Psoas muscle (tissue), 8 donors: ENCODE measurements around the gene PSME3. TPM values are rescaled to one million over a fixed set of nuclear protein-coding genes. Genes with fewer than 3 reads are reported as not detected.
A peak's percentile ranks its signal among the peaks of the same experiment; 100 is the strongest.

Experiments
- ATAC-seq, 4 donors: fragments of 200-7000 bp; cut with Tn5 transposase; one replicate each; pipeline ENCODE4 v1.9.1; 2020; ENCODE audit warnings: moderate library complexity in 3 of 4, mild to moderate bottlenecking in 2 of 4
- DNase-seq, 2 donors: peaks; one replicate each; pipeline ENCODE4 v3.0.0-alpha.2; 2020
- H3K27ac ChIP-seq: fragments of 200-600 bp; one replicate; pipeline ENCODE4 v1.8.0; 2022
- H3K27me3 ChIP-seq, 3 donors: fragments of 200-600 bp in 1 of 3; one replicate each; pipeline versions ENCODE4 v1.6.1 to v1.8.0; 2013 to 2022; ENCODE audit warnings: low read length in 2 of 3, mild to moderate bottlenecking in 2 of 3, moderate library complexity in 1 of 3; ENCODE audit not compliant: insufficient read depth in 3 of 3
- H3K36me3 ChIP-seq, 2 donors: fragments of 200-600 bp in 1 of 2; one replicate each; pipeline versions ENCODE4 v1.6.1 to v1.8.0; 2013 to 2022; ENCODE audit warnings: low read depth in 1 of 2, mild to moderate bottlenecking in 1 of 2, moderate library complexity in 1 of 2; ENCODE audit not compliant: insufficient read depth in 1 of 2
- H3K4me1 ChIP-seq: fragments of 200-600 bp; one replicate; pipeline ENCODE4 v1.8.0; 2022
- H3K4me3 ChIP-seq: fragments of 200-600 bp; one replicate; pipeline ENCODE4 v1.8.0; 2022; ENCODE audit warnings: mild to moderate bottlenecking
- H3K9me3 ChIP-seq: fragments of 200-600 bp; one replicate; pipeline ENCODE4 v1.8.0; 2022
- WGBS, 3 donors: extraction: QIAGEN DNeasy Blood & Tissue Kit; methylation state at CpG; one replicate each; pipeline versions ENCODE4 v1.1.6 to v1.1.7; 2013; 5-methylcytosine and 5-hydroxymethylcytosine counted together
- intact Hi-C, 2 donors: fragments of 100-400 bp; cut with DNase I; formaldehyde crosslinking; loops; one replicate each; pipeline versions ENCODE4 v1.11.0 to v1.14.2; 2022
- polyA plus RNA-seq, 3 donors: library from polyadenylated mRNA; stranded (reverse); fragments of 200-250 nt; gene quantifications; one replicate each; pipeline ENCODE4 v1.2.3, GENCODE V29; 2013
- total RNA-seq, 4 donors: library from RNA; stranded (reverse); fragmentation: NEBNext Ultra II Directional in 2 of 4; extraction: Animal tissue kit (Norgen Biotek cat#: 25700) in 2 of 4; gene quantifications; one replicate each; pipeline versions ENCODE4 v1.2.1 to v1.2.4, GENCODE V29; 2021 to 2023
- TF ChIP-seq, protein P1 (sequence below): fragments of 200-600 bp; IDR thresholded peaks from one replicate; pipeline ENCODE4 v1.8.0; 2022; ENCODE audit warnings: antibody characterized with exemption
- donor health status: healthy with polysubstance abuse.
- donor health status: DM: no; HTN: no; CAD: no; lungs with moderate emphysema.
- donor health status: Bipolar disorder and iron deficiency.
- donor health status: healthy.
- donor health status: DM: yes; HTN: yes; CAD: no.
- donor health status: DM: no; HTN: no; CAD: no.
- donor health status: DM: no; HTN: no; CAD: no.
- donor health status: DM: yes; HTN: yes; CAD: no.

The PSME3 gene
- total and polyA plus RNA-seq, 7 donors = 61.7 to 239 (median 104) TPM

DNA sequence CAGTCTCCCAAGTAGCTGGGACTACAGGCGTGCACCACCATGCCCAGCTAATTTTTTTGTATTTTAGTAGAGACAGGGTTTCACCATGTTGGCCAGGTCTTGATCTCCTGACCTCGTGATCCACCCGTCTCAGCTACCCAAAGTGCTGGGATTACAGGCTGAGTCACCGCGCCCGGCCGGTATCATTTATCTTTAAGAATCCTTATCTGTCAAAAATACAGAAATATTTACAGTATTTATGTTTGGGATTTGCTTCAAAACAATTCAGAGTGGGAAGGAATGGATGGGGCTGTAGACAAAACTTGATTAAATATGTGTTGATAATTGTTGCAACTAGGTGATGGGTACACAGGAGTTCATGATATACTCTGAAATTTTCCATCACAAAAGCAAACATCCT lies 12.0 kb upstream of the PSME3 start:
- Histone ChIP-seq H3K27me3 (no peaks in the 10 kb centered on the region), H3K4me3 (no peak overlapping the region), H3K4me1 (peaks cover 12% of the 10 kb centered on the region), H3K9me3 (no peaks in the 10 kb centered on the region), H3K36me3 (peaks cover 3 to 70% of the 10 kb centered on the region in 2 donors), H3K27ac (no peak overlapping the region)
- intact Hi-C loops = loop anchor here in 1 of 2 donors (5.0 kb wide), 1 partner anchor 49 kb away; the partner anchor contains the start of gene VPS25
- WGBS, 3 donors = 89 to 92% (median 91%) methylated on average over 7 of the region's 7 CpGs
- TF ChIP-seq, protein P1, sequence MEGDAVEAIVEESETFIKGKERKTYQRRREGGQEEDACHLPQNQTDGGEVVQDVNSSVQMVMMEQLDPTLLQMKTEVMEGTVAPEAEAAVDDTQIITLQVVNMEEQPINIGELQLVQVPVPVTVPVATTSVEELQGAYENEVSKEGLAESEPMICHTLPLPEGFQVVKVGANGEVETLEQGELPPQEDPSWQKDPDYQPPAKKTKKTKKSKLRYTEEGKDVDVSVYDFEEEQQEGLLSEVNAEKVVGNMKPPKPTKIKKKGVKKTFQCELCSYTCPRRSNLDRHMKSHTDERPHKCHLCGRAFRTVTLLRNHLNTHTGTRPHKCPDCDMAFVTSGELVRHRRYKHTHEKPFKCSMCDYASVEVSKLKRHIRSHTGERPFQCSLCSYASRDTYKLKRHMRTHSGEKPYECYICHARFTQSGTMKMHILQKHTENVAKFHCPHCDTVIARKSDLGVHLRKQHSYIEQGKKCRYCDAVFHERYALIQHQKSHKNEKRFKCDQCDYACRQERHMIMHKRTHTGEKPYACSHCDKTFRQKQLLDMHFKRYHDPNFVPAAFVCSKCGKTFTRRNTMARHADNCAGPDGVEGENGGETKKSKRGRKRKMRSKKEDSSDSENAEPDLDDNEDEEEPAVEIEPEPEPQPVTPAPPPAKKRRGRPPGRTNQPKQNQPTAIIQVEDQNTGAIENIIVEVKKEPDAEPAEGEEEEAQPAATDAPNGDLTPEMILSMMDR = no peak
- DNase-seq (no peak), ATAC-seq (no peak)

DNA sequence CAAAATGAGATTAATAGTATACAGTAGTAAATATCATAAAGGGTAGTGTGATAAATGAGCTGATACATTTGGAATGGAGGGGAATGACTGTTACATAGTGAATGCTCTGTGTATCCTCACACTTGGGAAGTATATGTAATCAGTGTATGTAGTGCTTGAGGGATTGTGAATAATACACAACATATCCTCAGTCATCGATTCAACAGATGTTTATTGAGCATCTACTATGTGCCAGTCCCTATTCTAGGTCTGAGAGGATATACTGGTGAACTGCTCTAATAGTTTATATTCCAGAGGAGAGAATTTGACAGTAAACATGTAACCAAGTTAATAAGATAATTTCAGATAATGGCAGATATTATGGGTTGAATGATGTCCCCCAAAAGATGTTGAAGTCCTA lies 5.7 kb upstream of the PSME3 start:
- Histone ChIP-seq H3K4me1 (peaks cover 22% of the 10 kb centered on the region), H3K36me3 (peaks cover 0 to 7% of the 10 kb centered on the region in 2 donors), H3K27me3 (no peaks in the 10 kb centered on the region), H3K9me3 (no peaks in the 10 kb centered on the region), H3K27ac (no peak overlapping the region), H3K4me3 (no peak overlapping the region)
- ATAC-seq (no peak), DNase-seq (no peak)
- TF ChIP-seq, protein P1 = no peak
- intact Hi-C loops = no loop called here
- 75 to 92% (median 86%) methylated on average over 1 of the region's 1 CpG for WGBS, 3 donors

DNA sequence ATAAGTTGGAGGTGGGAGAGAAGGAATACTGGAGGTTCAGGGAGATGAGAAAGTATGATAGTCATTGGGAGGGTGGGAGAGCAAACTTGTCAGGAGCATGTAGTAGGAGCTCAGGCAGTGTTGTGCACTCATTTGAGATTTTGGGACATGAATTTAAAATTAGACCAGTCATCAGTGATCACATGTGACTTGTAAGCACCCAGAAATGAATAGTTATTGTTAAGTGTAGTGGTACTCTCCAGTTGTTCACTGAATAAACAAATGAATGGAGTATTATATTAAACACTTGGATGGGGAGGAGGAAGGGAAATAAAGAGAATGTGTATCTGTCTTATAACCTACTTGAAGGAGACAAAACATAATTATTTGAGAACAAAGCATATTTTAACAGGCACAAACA lies 2.2 kb upstream of the PSME3 start:
- Histone ChIP-seq H3K27me3 (no peaks in the 10 kb centered on the region), H3K27ac (no peak overlapping the region), H3K36me3 (peaks cover 0 to 14% of the 10 kb centered on the region in 2 donors), H3K9me3 (no peaks in the 10 kb centered on the region), H3K4me1 (peaks cover 22% of the 10 kb centered on the region), H3K4me3 (no peak overlapping the region)
- TF ChIP-seq, protein P1 = no peak
- DNase-seq = no peak
- no peak for ATAC-seq
- intact Hi-C loops = no loop called here

GRCh38 chr17:42832213-42832933 lies 824 bp upstream of the PSME3 start:
- WGBS, 3 donors = 49 to 51% (median 49%) methylated on average over 9 of the region's 9 CpGs
- intact Hi-C loops = no loop called here
- ATAC-seq = peak in 2 of 4 donors; percentile 11 to 32

More at GRCh38 chr17:42832213-42832933, 824 bp upstream of the PSME3 start:
- TF ChIP-seq, protein P1 = no peak
- Histone ChIP-seq H3K4me1 (peaks cover 22% of the 10 kb centered on the region), H3K27ac (peak overlapping the region; percentile 97), H3K4me3 (peak overlapping the region; percentile 97), H3K9me3 (no peaks in the 10 kb centered on the region), H3K27me3 (no peaks in the 10 kb centered on the region), H3K36me3 (peaks cover under 1 to 28% of the 10 kb centered on the region in 2 donors)
- no peak for DNase-seq
